ENCODE results near the gene CAMSAP1.

GRCh38 chr9:135777623-135778177, 129.6 kb downstream of the CAMSAP1 start:
- TF ChIP-seq POLR2AphosphoS5 (IDR thresholded peaks at IDR 0.05) = no peak
- no peak for TF ChIP-seq POLR2A (IDR thresholded peaks at IDR 0.05)
- no peak for TF ChIP-seq CTCF (IDR thresholded peaks at IDR 0.05 in 8 of 11, conservative IDR thresholded peaks at IDR 0.05 in 3 of 11)
